RKO (cell line): Measurements from ENCODE around the gene SERINC1.
"Not testable (repeated sequence)": the region's sequence is repeated elsewhere in the genome, so short reads cannot be mapped to it uniquely, and the experiment has no call there.

Experiments
- DNase-seq: peaks from one replicate; pipeline ENCODE4 v3.0.0-alpha.2; 2016; ENCODE audit warnings: low spot score

SERINC1 gene

GRCh38 chr6:122471107-122472021 is at the start of gene SERINC1:
Gene SERINC1, minus strand, starts transcription at chr6:122471807. Its CDS starts 70 bp downstream, at chr6:122471737.
- peak; percentile 92 for DNase-seq

- DNase-seq: no peak
These were observed 39.8 kb upstream of the SERINC1 start for GRCh38 chr6:122511193-122511924.

- not testable (repeated sequence) for DNase-seq
These were observed 33.6 kb upstream of the SERINC1 start for GRCh38 chr6:122505170-122505569.

- no peak for DNase-seq
These were observed 29.9 kb upstream of the SERINC1 start for GRCh38 chr6:122501475-122501874.

GRCh38 chr6:122495612-122496011 is 24.0 kb upstream of the SERINC1 start:
- no peak for DNase-seq

GRCh38 chr6:122494665-122495272 is 23.2 kb upstream of the SERINC1 start:
- DNase-seq: no peak

- peak; percentile 77 for DNase-seq
These were observed 20.4 kb upstream of the SERINC1 start for GRCh38 chr6:122491919-122492555.

GRCh38 chr6:122490607-122491006 is 19.0 kb upstream of the SERINC1 start:
- no peak for DNase-seq

GRCh38 chr6:122484760-122485159 is 13.2 kb upstream of the SERINC1 start:
- DNase-seq: no peak

- DNase-seq: no peak
These were observed 11.1 kb upstream of the SERINC1 start for GRCh38 chr6:122482750-122483080.

- peak; percentile 61 for DNase-seq
These were observed 4.5 kb upstream of the SERINC1 start for GRCh38 chr6:122476131-122476530.

- DNase-seq: no peak
These were observed 374 bp upstream of the SERINC1 start for GRCh38 chr6:122472022-122472340.

GRCh38 chr6:122461885-122462284 is 9.7 kb downstream of the SERINC1 start:
- no peak for DNase-seq

GRCh38 chr6:122459865-122460416 is 11.7 kb downstream of the SERINC1 start:
- DNase-seq: not testable (repeated sequence)

GRCh38 chr6:122459240-122459639 is 12.4 kb downstream of the SERINC1 start:
- DNase-seq: no peak

- DNase-seq: no peak
These were observed 13.5 kb downstream of the SERINC1 start for GRCh38 chr6:122458087-122458486.

- DNase-seq: not testable (repeated sequence)
These were observed 16.5 kb downstream of the SERINC1 start for GRCh38 chr6:122455116-122455515.

- DNase-seq: no peak
These were observed 16.9 kb downstream of the SERINC1 start for GRCh38 chr6:122454673-122455072.

- no peak for DNase-seq
These were observed 19.1 kb downstream of the SERINC1 start for GRCh38 chr6:122452509-122452908.

GRCh38 chr6:122449069-122449468 is 22.5 kb downstream of the SERINC1 start:
- DNase-seq: no peak

- DNase-seq: no peak
These were observed 26.3 kb downstream of the SERINC1 start for GRCh38 chr6:122445274-122445673.

- no peak for DNase-seq
These were observed 32.6 kb downstream of the SERINC1 start for GRCh38 chr6:122438975-122439374.
